ENCODE data around the gene CFAP251. TPM values are rescaled to one million over a fixed set of nuclear protein-coding genes. Genes with fewer than 3 reads are reported as not detected.

The CFAP251 gene
- total RNA-seq, 1 experiment from 2014 or later = 2.6 TPM

GRCh38 chr12:122006186-122006926 is 88.0 kb downstream of the CFAP251 start:
- Histone ChIP-seq H3K36me3 (ENCODE audit: control insufficient read depth in 1 of 2, insufficient read depth in 2 of 2, low read length in 2 of 2) (no peaks in the 10 kb centered on the region), H3K9me3 (ENCODE audit: control insufficient read depth in 1 of 2, insufficient read depth in 1 of 2, low read depth in 1 of 2, low read length in 2 of 2) (no peaks in the 10 kb centered on the region), H3K4me3 (replicated peaks in 1 of 2; ENCODE audit: low read depth in 1 of 2, low read length in 2 of 2) (no peak overlapping the region), H3K4me2 (ENCODE audit: low read length) (no peak overlapping the region), H3K9me2 (ENCODE audit: insufficient read depth) (no peaks in the 10 kb centered on the region), H3K27me3 (ENCODE audit: insufficient read depth, low read length) (no peaks in the 10 kb centered on the region), H2AFZ (ENCODE audit: low read depth, low read length, poor library complexity, severe bottlenecking) (no peak overlapping the region), H3K27ac (ENCODE audit: low read depth, low read length) (no peak overlapping the region), H3K9ac (ENCODE audit: low read length) (no peak overlapping the region), H4K20me1 (ENCODE audit: insufficient read depth) (no peaks in the 10 kb centered on the region), H3K4me1 (ENCODE audit: control insufficient read depth in 1 of 2, insufficient read depth in 2 of 2, low read length in 2 of 2) (no peaks in the 10 kb centered on the region; a peak in 1 of 4 replicates), H3K79me2 (ENCODE audit: insufficient read depth, low read length) (no peaks in the 10 kb centered on the region)
- CTCF ChIA-PET = no interaction called here
- BruUV-seq (replicated peaks) = no TSS peak
- POLR2A ChIA-PET = no interaction called here
- RAD21 ChIA-PET (ENCODE audit: low non-redundant PET in 1 of 2, low total read pairs in 2 of 2, uncharacterized antibody in 2 of 2, unreplicated experiment in 2 of 2) = no interaction called here
- no peak for TF ChIP-seq MAX (IDR thresholded peaks at IDR 0.05)
- TF ChIP-seq EZH2phosphoT487 (IDR thresholded peaks at IDR 0.05; ENCODE audit: borderline replicate concordance) = no peak
- TF ChIP-seq FOSL1 (IDR thresholded peaks at IDR 0.05; ENCODE audit: low read depth) = no peak
- no peak for TF ChIP-seq CTCF (IDR thresholded peaks at IDR 0.05 in 2 of 3, conservative IDR thresholded peaks at IDR 0.05 in 1 of 3; ENCODE audit: borderline replicate concordance in 1 of 3, insufficient read depth in 1 of 3, low read depth in 2 of 3, low read length in 2 of 3)
- no peak for TF ChIP-seq POLR2A (IDR thresholded peaks at IDR 0.05; ENCODE audit: borderline replicate concordance, extremely low read depth, insufficient read depth, insufficient read length)
- TF ChIP-seq ZFX (IDR thresholded peaks at IDR 0.05) = no peak
- TF ChIP-seq POLR2AphosphoS5 (IDR thresholded peaks at IDR 0.05; ENCODE audit: low read depth, low read length) = no peak
- TF ChIP-seq SIN3A (IDR thresholded peaks at IDR 0.05; ENCODE audit: low read depth) = no peak
- TF ChIP-seq SP1 (IDR thresholded peaks at IDR 0.05; ENCODE audit: low read depth) = no peak
- no peak for TF ChIP-seq ATF3 (IDR thresholded peaks at IDR 0.05)
- TF ChIP-seq TCF7L2 (IDR thresholded peaks at IDR 0.05; ENCODE audit: borderline replicate concordance, extremely low read depth, insufficient read depth, insufficient read length) = no peak
- TF ChIP-seq CBX3 (IDR thresholded peaks at IDR 0.05; ENCODE audit: low read depth) = no peak
- no peak for DNase-seq (ENCODE audit: low read depth, low spot score)
- intact Hi-C loops (cut with micrococcal nuclease) = no loop called here
- no peak for ATAC-seq

All from HCT116 (cell line).